ENCODE measurements around the gene SCGB2A2. TPM values are rescaled to one million over a fixed set of nuclear protein-coding genes. Genes with fewer than 3 reads are reported as not detected.

SCGB2A2 gene
- polyA plus RNA-seq = not detected

DNA sequence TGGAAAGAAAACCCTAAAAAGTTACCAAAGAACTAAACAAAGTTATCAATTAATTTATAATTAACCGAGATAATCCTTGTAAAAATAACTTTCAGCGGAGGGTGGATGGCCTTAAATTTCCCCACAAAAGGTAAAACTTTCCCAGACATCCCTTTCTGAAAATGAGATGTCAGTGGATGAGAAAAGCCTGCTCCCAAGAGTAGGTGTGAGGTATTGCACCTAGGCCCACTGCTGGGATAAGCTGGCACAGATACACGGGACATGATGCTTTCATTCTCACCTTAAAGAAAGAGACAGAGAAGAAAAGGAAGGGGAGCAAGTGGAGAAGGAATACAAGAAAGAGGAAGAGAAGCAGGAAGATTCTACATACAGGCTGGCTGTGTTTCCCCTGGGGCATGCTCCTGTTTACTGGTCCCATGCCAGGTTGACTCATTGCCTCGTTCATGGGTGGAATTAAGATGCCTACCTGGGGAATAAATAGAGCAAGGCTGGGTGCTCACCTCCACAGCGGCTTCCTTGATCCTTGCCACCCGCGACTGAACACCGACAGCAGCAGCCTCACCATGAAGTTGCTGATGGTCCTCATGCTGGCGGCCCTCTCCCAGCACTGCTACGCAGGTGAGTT, at the start of gene SCGB2A2:
Gene SCGB2A2, plus strand, starts transcription at position 505 of the 625 bp plus-strand sequence. Its CDS starts 59 bp downstream, at position 564.
- H3K27ac Mint-ChIP-seq = no peak within 1 kb of the TSS
- H3K4me3 Mint-ChIP-seq = no peak within 1 kb of the TSS
- H3K36me3 Mint-ChIP-seq = no peaks in the 10 kb centered on the region
- no peaks in the 10 kb centered on the region for H3K4me1 Mint-ChIP-seq
- no peak for DNase-seq
- no peaks in the 10 kb centered on the region for H3K9me3 Mint-ChIP-seq
- H3K27me3 Mint-ChIP-seq (ENCODE audit: low read depth in 3 of 3) = peaks cover 2 to 5% (median 4%) of the 10 kb centered on the region in 3 donors

DNA sequence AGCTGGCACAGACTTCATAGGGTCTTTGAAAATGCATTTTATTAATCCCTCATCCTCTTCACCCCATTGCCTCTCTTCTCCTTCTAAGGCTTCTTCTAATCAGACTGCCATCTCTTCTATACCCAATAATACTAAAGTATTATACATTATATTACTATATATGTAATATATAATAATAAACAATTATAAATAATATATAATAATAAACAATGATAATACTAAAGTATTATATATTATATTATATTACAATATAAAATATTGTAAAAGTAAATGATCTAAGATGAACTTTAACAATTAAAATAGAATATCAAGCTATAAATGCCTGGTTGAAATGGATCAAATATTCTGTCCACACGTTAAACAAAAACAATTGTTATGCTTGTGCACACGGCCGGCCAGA, 48.5 kb upstream of the SCGB2A2 start:
- Mint-ChIP-seq H3K27ac (no peak overlapping the region), H3K36me3 (peaks cover 11 to 14% (median 12%) of the 10 kb centered on the region in 3 donors), H3K9me3 (peaks cover 20 to 35% (median 29%) of the 10 kb centered on the region in 6 donors), H3K4me1 (no peaks in the 10 kb centered on the region), H3K4me3 (no peak overlapping the region), H3K27me3 (ENCODE audit: low read depth in 3 of 3) (peaks cover 5 to 13% (median 8%) of the 10 kb centered on the region in 3 donors)
- no peak for DNase-seq

GRCh38 chr11:62223095-62223494, 46.9 kb upstream of the SCGB2A2 start:
- H3K9me3 Mint-ChIP-seq = peaks cover 20 to 35% (median 29%) of the 10 kb centered on the region in 6 donors
- H3K27ac Mint-ChIP-seq = no peak overlapping the region
- peaks cover 11 to 14% (median 12%) of the 10 kb centered on the region in 3 donors for H3K36me3 Mint-ChIP-seq
- no peaks in the 10 kb centered on the region for H3K4me1 Mint-ChIP-seq
- no peak overlapping the region for H3K4me3 Mint-ChIP-seq
- peaks cover 3 to 13% (median 5%) of the 10 kb centered on the region in 3 donors for H3K27me3 Mint-ChIP-seq (ENCODE audit: low read depth in 3 of 3)
- DNase-seq = no peak

DNA sequence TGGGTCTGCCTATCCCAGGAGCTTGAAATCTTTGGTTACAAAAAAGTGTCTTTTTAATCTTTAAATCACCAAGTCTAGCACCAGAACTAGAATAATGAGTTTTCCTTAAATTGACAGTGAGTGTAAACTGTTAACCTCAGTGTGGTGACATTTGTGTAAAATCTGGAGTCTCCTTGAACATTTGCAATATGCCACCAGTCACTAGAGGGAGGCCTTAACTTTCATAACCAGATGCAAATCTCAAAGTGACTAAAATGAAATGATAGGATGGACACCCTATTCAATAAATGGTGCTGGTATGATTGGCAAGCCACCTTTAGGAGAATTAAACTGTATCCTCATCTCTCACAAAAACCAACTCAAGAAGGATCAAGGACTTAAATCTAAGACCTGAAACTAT, 36.2 kb upstream of the SCGB2A2 start:
- H3K27ac Mint-ChIP-seq = no peak overlapping the region
- no peaks in the 10 kb centered on the region for H3K9me3 Mint-ChIP-seq
- H3K4me3 Mint-ChIP-seq = no peak overlapping the region
- no peaks in the 10 kb centered on the region for H3K36me3 Mint-ChIP-seq
- no peaks in the 10 kb centered on the region for H3K4me1 Mint-ChIP-seq
- no peak for DNase-seq
- H3K27me3 Mint-ChIP-seq (ENCODE audit: low read depth in 3 of 3) = peaks cover 2 to 5% (median 5%) of the 10 kb centered on the region in 3 donors

- no peak for DNase-seq
- Mint-ChIP-seq H3K36me3 (no peaks in the 10 kb centered on the region), H3K4me3 (no peak overlapping the region), H3K4me1 (no peaks in the 10 kb centered on the region), H3K9me3 (no peaks in the 10 kb centered on the region), H3K27me3 (ENCODE audit: low read depth in 3 of 3) (peaks cover 5 to 6% (median 5%) of the 10 kb centered on the region in 3 donors), H3K27ac (no peak overlapping the region)
These were observed 33.8 kb upstream of the SCGB2A2 start for GRCh38 chr11:62236187-62236586.

DNA sequence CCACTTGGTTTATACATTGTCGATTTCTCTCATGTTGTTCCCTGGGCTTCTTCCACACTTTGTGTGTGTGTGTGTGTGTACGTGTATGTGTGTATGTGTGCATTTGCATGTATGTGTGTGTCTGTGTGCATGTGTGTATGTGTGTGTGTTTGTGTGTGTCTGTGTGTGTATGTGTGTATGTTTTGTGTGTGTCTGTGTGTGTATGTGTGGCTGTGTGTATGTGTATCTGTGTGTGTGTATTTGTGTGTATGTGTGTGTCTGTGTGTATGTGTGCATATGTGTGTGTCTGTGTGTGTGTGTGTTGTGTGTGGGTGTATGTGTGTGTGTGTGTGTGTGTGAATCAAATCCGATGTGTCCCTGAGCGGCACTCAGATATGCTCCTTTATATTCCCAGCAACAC, 32.5 kb upstream of the SCGB2A2 start:
- H3K9me3 Mint-ChIP-seq = no peaks in the 10 kb centered on the region
- H3K4me1 Mint-ChIP-seq = no peaks in the 10 kb centered on the region
- no peak overlapping the region for H3K4me3 Mint-ChIP-seq

GRCh38 chr11:62238151-62238550, 31.8 kb upstream of the SCGB2A2 start:
- no peak for DNase-seq
- no peak overlapping the region for H3K27ac Mint-ChIP-seq
- H3K4me1 Mint-ChIP-seq = no peaks in the 10 kb centered on the region
- no peak overlapping the region for H3K4me3 Mint-ChIP-seq
- H3K27me3 Mint-ChIP-seq (ENCODE audit: low read depth in 3 of 3) = peaks cover 0 to 5% (median 4%) of the 10 kb centered on the region in 3 donors
- H3K36me3 Mint-ChIP-seq = no peaks in the 10 kb centered on the region
- no peaks in the 10 kb centered on the region for H3K9me3 Mint-ChIP-seq

More for the DNA sequence above, 32.5 kb upstream of the SCGB2A2 start:
- H3K27me3 Mint-ChIP-seq (ENCODE audit: low read depth in 3 of 3) = peaks cover 2 to 5% (median 4%) of the 10 kb centered on the region in 3 donors
- DNase-seq = no peak
- H3K36me3 Mint-ChIP-seq = no peaks in the 10 kb centered on the region
- no peak overlapping the region for H3K27ac Mint-ChIP-seq

DNA sequence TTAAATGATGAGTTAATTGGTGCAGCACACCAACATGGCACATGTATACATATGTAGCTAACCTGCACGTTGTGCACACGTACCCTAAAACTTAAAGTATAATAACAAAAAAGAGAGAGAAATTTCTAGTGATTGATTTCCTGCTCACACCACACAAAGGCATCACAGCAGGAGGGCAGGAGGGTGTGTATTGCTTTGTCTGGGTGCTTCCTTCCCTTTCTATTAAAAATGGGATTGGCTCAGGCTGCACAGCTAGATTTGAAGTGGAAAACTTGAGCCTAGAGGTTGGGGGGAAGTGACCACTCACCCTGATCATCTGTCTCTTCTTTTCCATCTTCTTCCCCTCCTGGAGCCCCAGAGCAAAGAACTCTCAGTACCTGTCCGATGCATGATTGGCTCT, 28.9 kb upstream of the SCGB2A2 start:
- Mint-ChIP-seq H3K9me3 (no peaks in the 10 kb centered on the region), H3K27ac (no peak overlapping the region)

DNA sequence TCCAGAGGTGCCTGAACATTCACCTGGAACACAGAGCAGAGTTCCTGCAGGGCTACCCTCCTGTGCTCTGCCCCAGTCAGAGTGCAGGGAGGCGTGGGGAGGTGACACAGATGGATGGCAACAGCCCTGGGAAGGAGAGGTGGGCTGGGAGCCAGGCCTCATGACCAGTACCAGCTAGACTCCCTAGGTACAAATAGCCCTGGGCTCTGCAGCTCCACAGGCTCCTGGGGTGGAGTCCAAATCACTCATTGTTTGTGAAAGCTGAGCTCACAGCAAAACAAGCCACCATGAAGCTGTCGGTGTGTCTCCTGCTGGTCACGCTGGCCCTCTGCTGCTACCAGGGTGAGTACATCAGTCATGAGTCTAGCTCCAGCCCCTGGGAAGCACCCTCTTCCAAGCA, 27.9 kb upstream of the SCGB2A2 start, which contains the start of gene SCGB1D2:
Gene SCGB1D2, plus strand, starts transcription at position 219 of the 400 bp plus-strand sequence. Its CDS starts 69 bp downstream, at position 288.
- Mint-ChIP-seq H3K27me3 (ENCODE audit: low read depth in 3 of 3) (peaks cover 8 to 13% (median 11%) of the 10 kb centered on the region in 3 donors), H3K4me1 (no peaks in the 10 kb centered on the region), H3K36me3 (no peaks in the 10 kb centered on the region), H3K9me3 (no peaks in the 10 kb centered on the region), H3K4me3 (no peak within 1 kb of the TSS), H3K27ac (no peak within 1 kb of the TSS)
- no peak for DNase-seq

More for the DNA sequence above, 28.9 kb upstream of the SCGB2A2 start:
- Mint-ChIP-seq H3K4me1 (no peaks in the 10 kb centered on the region), H3K4me3 (no peak overlapping the region), H3K36me3 (no peaks in the 10 kb centered on the region), H3K27me3 (ENCODE audit: low read depth in 3 of 3) (peaks cover 7 to 10% (median 8%) of the 10 kb centered on the region in 3 donors)
- DNase-seq = no peak

GRCh38 chr11:62245271-62245753, 24.6 kb upstream of the SCGB2A2 start:
- Mint-ChIP-seq H3K27me3 (ENCODE audit: low read depth in 3 of 3) (peaks cover 6 to 21% (median 8%) of the 10 kb centered on the region in 3 donors), H3K4me3 (no peak overlapping the region), H3K9me3 (peaks cover 4 to 12% (median 9%) of the 10 kb centered on the region in 6 donors), H3K36me3 (peaks cover 0 to 9% (median 0%) of the 10 kb centered on the region in 3 donors), H3K27ac (no peak overlapping the region), H3K4me1 (no peaks in the 10 kb centered on the region)
- no peak for DNase-seq

DNA sequence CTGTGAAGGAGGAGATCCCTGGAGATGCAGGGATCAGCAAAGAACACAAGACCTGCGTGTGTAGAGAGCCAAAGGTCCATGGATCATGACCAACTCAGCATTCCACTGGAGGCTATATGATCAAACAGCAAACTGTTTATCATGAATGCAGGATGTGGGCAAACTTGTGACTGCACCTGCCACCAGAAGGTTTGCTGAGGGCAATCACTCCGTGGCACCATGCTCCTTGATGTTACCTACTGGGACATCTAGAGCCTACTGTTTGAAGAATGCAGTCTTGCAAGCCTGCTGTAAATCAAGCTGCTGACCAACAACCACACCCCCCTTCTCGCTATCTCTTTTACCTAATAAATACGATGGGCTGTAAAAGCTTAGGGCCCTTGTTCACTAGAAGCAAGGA, 18.3 kb upstream of the SCGB2A2 start:
- H3K36me3 Mint-ChIP-seq = peaks cover 3 to 32% (median 10%) of the 10 kb centered on the region in 3 donors
- H3K4me3 Mint-ChIP-seq = no peak overlapping the region
- peaks cover 2 to 24% (median 9%) of the 10 kb centered on the region in 3 donors for H3K27me3 Mint-ChIP-seq (ENCODE audit: low read depth in 3 of 3)
- peaks cover 31 to 50% (median 39%) of the 10 kb centered on the region in 6 donors for H3K9me3 Mint-ChIP-seq
- no peak overlapping the region for H3K27ac Mint-ChIP-seq
- DNase-seq = no peak
- no peaks in the 10 kb centered on the region for H3K4me1 Mint-ChIP-seq

DNA sequence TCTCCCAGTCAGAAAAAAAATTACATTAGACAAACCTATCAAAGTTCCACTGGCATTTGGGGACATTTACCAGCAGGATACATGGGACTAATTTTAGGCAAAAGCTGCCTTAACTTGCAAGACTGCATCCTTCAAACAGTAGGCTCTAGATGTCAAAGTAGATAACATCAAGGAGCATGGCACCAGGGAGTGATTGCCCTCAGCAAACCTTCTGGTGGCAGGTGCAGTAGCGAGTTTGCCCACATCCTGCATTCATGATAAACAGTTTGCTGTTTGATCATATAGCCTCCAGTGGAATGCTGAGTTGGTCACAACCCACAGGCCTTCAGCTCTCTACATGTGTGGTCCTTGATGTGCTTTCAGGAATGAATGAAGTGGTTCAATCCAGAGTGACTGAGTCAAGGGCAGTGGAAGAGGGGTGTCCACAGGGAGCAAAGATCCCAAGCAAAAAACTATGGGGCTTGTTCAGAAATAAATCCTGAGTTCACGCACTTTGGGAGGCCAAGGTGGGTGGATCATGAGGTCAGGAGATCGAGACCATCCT, 15.9 kb upstream of the SCGB2A2 start:
- no peak overlapping the region for H3K27ac Mint-ChIP-seq
- no peaks in the 10 kb centered on the region for H3K4me1 Mint-ChIP-seq
- peaks cover 31 to 50% (median 39%) of the 10 kb centered on the region in 6 donors for H3K9me3 Mint-ChIP-seq
- DNase-seq = no peak
- no peak overlapping the region for H3K4me3 Mint-ChIP-seq
- H3K27me3 Mint-ChIP-seq (ENCODE audit: low read depth in 3 of 3) = peaks cover 2 to 12% (median 8%) of the 10 kb centered on the region in 3 donors
- peaks cover 3 to 32% (median 10%) of the 10 kb centered on the region in 3 donors for H3K36me3 Mint-ChIP-seq

GRCh38 chr11:62256281-62256680, 13.7 kb upstream of the SCGB2A2 start:
- no peak for DNase-seq

GRCh38 chr11:62260261-62260953, 9.6 kb upstream of the SCGB2A2 start:
- H3K27me3 Mint-ChIP-seq (ENCODE audit: low read depth in 3 of 3) = peaks cover 2 to 5% (median 3%) of the 10 kb centered on the region in 3 donors
- H3K36me3 Mint-ChIP-seq = no peaks in the 10 kb centered on the region
- H3K4me3 Mint-ChIP-seq = no peak overlapping the region
- no peak overlapping the region for H3K27ac Mint-ChIP-seq
- peaks cover 0 to 3% (median 0%) of the 10 kb centered on the region in 6 donors for H3K9me3 Mint-ChIP-seq
- DNase-seq = no peak
- no peaks in the 10 kb centered on the region for H3K4me1 Mint-ChIP-seq

More at GRCh38 chr11:62256281-62256680, 13.7 kb upstream of the SCGB2A2 start:
- Mint-ChIP-seq H3K36me3 (peaks cover 3 to 21% (median 7%) of the 10 kb centered on the region in 3 donors), H3K4me1 (no peaks in the 10 kb centered on the region), H3K9me3 (peaks cover 16 to 29% (median 22%) of the 10 kb centered on the region in 6 donors), H3K27ac (no peak overlapping the region), H3K4me3 (no peak overlapping the region), H3K27me3 (ENCODE audit: low read depth in 3 of 3) (peaks cover 5 to 8% (median 5%) of the 10 kb centered on the region in 3 donors)

Data from immature natural killer cell (primary cell).